GM21528 (cell line): Measurements from ENCODE around the gene DNAAF6.

Experiments used
- ATAC-seq: cut with Tn5 transposase; IDR thresholded peaks from one replicate; pipeline ENCODE4 v1.9.1; 2021; ENCODE audit warnings: mild to moderate bottlenecking, moderate library complexity; ENCODE audit not compliant: unreplicated experiment, low FRiP score

Gene DNAAF6

GRCh38 chrX:107290019-107290418, 83.6 kb downstream of the DNAAF6 start:
- ATAC-seq, result no peak

DNA sequence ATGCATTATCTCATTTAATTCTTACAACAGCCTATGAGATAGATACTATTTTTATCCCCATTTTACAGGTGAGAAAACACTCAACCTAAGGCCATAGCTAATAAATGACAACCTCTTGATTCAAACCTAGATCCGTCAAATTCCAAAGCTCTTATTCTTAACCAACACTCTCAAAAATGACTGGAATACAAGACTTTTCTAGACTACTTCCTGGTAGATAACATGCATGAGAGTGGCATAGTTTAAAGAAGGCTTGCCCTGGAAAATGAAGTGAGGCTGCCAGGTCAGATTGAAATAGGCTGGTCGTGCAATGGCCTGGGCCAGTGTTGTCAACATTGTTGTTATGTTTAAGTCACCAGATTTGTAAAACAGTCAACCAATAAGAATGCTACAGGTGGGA, 86.6 kb downstream of the DNAAF6 start:
- no peak for ATAC-seq
